ENCODE data around the gene IL17RD. TPM values are rescaled to one million over a fixed set of nuclear protein-coding genes. Genes with fewer than 3 reads are reported as not detected.

IL17RD gene
- polyA plus RNA-seq, 2 of the 4 experiments (the other 2 are of a cell fraction): 0.89 to 1.4 TPM

DNA sequence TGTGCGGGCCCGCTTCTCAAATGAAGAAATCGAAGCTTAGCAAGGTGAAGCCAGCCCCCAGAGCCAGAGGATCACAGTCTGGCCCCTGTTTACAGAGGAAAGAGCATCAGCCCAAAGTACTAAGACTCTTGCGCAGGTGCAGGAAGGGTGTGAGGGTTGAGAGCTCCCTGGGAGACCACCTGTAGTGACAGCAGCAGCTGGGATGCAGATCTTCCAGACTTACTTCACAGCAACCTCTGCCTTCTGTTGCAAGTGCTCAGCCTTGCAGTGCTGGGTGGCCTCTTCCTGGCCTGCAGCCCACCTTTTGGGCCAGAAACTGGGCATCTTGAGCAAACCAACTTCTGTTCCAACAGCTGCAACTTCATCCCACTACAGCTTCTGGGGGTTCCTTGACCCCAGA is 85.0 kb downstream of the IL17RD start (continued):
- TF ChIP-seq, protein P1, sequence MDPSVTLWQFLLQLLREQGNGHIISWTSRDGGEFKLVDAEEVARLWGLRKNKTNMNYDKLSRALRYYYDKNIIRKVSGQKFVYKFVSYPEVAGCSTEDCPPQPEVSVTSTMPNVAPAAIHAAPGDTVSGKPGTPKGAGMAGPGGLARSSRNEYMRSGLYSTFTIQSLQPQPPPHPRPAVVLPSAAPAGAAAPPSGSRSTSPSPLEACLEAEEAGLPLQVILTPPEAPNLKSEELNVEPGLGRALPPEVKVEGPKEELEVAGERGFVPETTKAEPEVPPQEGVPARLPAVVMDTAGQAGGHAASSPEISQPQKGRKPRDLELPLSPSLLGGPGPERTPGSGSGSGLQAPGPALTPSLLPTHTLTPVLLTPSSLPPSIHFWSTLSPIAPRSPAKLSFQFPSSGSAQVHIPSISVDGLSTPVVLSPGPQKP (IDR thresholded peaks at IDR 0.05; ENCODE audit: low read depth, low read length): no peak
- no peak for TF ChIP-seq HDAC2 (IDR thresholded peaks at IDR 0.05)
- TF ChIP-seq TFCP2L1 (CRISPR knock-in tag; IDR thresholded peaks at IDR 0.05): no peak
- no peak for TF ChIP-seq EP300 (IDR thresholded peaks at IDR 0.05)
- no peak for TF ChIP-seq POLR2AphosphoS2 (conservative IDR thresholded peaks at IDR 0.05; ENCODE audit: low read length)
- no peak for TF ChIP-seq SREBF2 (IDR thresholded peaks at IDR 0.05)
- TF ChIP-seq POLR2A (IDR thresholded peaks at IDR 0.05; ENCODE audit: low read length): no peak
- TF ChIP-seq FOXS1 (CRISPR knock-in tag; IDR thresholded peaks at IDR 0.05): no peak

GRCh38 chr3:57079474-57079831 is 85.7 kb downstream of the IL17RD start:
- ChIA-PET CTCF (interaction anchor here (0.6 to 1.9 kb wide), 2 partner anchors 84 to 810 kb away, joined by 3 to 18 read pairs; no protein-coding TSS in a partner anchor), POLR2A (interaction anchor here (0.6 to 1.6 kb wide), 2 partner anchors 19 to 57 kb away, joined by 3 to 8 read pairs; partner anchors contain the start of gene SPATA12)
- WGBS (ENCODE audit: missing lambda C conversion rate): no CpG with 5 or more reads among the region's 25 CpGs
- TF ChIP-seq, protein P2, sequence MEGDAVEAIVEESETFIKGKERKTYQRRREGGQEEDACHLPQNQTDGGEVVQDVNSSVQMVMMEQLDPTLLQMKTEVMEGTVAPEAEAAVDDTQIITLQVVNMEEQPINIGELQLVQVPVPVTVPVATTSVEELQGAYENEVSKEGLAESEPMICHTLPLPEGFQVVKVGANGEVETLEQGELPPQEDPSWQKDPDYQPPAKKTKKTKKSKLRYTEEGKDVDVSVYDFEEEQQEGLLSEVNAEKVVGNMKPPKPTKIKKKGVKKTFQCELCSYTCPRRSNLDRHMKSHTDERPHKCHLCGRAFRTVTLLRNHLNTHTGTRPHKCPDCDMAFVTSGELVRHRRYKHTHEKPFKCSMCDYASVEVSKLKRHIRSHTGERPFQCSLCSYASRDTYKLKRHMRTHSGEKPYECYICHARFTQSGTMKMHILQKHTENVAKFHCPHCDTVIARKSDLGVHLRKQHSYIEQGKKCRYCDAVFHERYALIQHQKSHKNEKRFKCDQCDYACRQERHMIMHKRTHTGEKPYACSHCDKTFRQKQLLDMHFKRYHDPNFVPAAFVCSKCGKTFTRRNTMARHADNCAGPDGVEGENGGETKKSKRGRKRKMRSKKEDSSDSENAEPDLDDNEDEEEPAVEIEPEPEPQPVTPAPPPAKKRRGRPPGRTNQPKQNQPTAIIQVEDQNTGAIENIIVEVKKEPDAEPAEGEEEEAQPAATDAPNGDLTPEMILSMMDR (IDR thresholded peaks at IDR 0.05): no peak
- TF ChIP-seq NFE2L2 (conservative IDR thresholded peaks at IDR 0.05; ENCODE audit: low read length) (no peak), GATA3 (IDR thresholded peaks at IDR 0.05; ENCODE audit: borderline replicate concordance) (no peak), KDM5A (IDR thresholded peaks at IDR 0.05) (no peak), FOSB (CRISPR knock-in tag; IDR thresholded peaks at IDR 0.05) (no peak), HDAC2 (IDR thresholded peaks at IDR 0.05) (no peak), CBX8 (IDR thresholded peaks at IDR 0.05) (no peak), HOXB5 (CRISPR knock-in tag; IDR thresholded peaks at IDR 0.05) (no peak), HOXB13 (CRISPR knock-in tag; IDR thresholded peaks at IDR 0.05; ENCODE audit: low read depth) (no peak), EHMT2 (IDR thresholded peaks at IDR 0.05; ENCODE audit: low read depth) (no peak), MAFK (IDR thresholded peaks at IDR 0.05; ENCODE audit: partially characterized antibody) (no peak), BHLHE40 (IDR thresholded peaks at IDR 0.05; ENCODE audit: low read depth, low read length) (no peak), ZC3H11A (IDR thresholded peaks at IDR 0.05) (no peak), CEBPB (IDR thresholded peaks at IDR 0.05) (no peak), NPAS2 (CRISPR knock-in tag; IDR thresholded peaks at IDR 0.05; ENCODE audit: borderline replicate concordance) (no peak), MAZ (IDR thresholded peaks at IDR 0.05; ENCODE audit: borderline replicate concordance, low read depth, low read length) (no peak), HOXA7 (CRISPR knock-in tag; IDR thresholded peaks at IDR 0.05) (no peak)
- TF ChIP-seq, protein P3, sequence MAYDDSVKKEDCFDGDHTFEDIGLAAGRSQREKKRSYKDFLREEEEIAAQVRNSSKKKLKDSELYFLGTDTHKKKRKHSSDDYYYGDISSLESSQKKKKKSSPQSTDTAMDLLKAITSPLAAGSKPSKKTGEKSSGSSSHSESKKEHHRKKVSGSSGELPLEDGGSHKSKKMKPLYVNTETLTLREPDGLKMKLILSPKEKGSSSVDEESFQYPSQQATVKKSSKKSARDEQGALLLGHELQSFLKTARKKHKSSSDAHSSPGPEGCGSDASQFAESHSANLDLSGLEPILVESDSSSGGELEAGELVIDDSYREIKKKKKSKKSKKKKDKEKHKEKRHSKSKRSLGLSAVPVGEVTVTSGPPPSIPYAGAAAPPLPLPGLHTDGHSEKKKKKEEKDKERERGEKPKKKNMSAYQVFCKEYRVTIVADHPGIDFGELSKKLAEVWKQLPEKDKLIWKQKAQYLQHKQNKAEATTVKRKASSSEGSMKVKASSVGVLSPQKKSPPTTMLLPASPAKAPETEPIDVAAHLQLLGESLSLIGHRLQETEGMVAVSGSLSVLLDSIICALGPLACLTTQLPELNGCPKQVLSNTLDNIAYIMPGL (CRISPR knock-in tag; IDR thresholded peaks at IDR 0.05; ENCODE audit: borderline replicate concordance): no peak
- FAIRE-seq (no peak), ATAC-seq (peak; percentile 51), DNase-seq (ENCODE audit: low read depth in 1 of 2, low spot score in 1 of 2) (peak; percentile 14 to 31)
- Histone ChIP-seq H3K4me3 (peak overlapping the region; percentile 99), H3K4me1 (peaks cover 20% of the 10 kb centered on the region; the same call in 1 of the 3 replicates), H3K9me3 (no peaks in the 10 kb centered on the region), H3K27ac (peak overlapping the region; percentile 94 to 99), H3K4me2 (peak overlapping the region; percentile 93)
